HEK293 (cell line): ENCODE data around the gene PLAAT4.
A peak's percentile ranks its signal among the peaks of the same experiment; 100 is the strongest.
"Not testable (repeated sequence)": the region's sequence is repeated elsewhere in the genome, so short reads cannot be mapped to it uniquely, and the experiment has no call there.

Experiments used
- CTCF ChIA-PET: fragments of 350-600 bp; formaldehyde crosslinking; extraction: SDS; loops from one replicate; lab custom pipeline; 2021; ENCODE audit warnings: antibody characterized with exemption; lab: Yijun Ruan, JAX
- POLR2A ChIA-PET: fragments of 300-600 bp; formaldehyde crosslinking; extraction: SDS; loops from one replicate; lab custom pipeline; 2020; ENCODE audit warnings: antibody characterized with exemption, inconsistent platforms; lab: Yijun Ruan, JAX
- H3K27ac ChIP-seq: fragments of 200-500 bp; sonication (Bioruptor generic); 2 replicates; pipeline ENCODE4 v1.5.1; 2014; ENCODE audit warnings: low read depth, low read length, control low read depth, inconsistent platforms; ENCODE audit errors: extremely low read depth
- H3K36me3 ChIP-seq, 2 experiments: fragments of 200-500 bp in 1 of 2; sonication (Bioruptor generic) in 1 of 2; 1 replicate in 1 of 2; 2 replicates in 1 of 2; pipeline ENCODE4 v1.5.1; 2014 to 2017; ENCODE audit warnings: inconsistent platforms in 2 of 2, low read length in 2 of 2; ENCODE audit not compliant: control insufficient read depth in 2 of 2, insufficient read depth in 1 of 2
- H3K4me1 ChIP-seq: fragments of 200-500 bp; sonication (Bioruptor generic); 2 replicates; pipeline ENCODE4 v1.5.1; 2014; ENCODE audit warnings: mild to moderate bottlenecking, low read length, inconsistent platforms; ENCODE audit not compliant: control insufficient read depth, insufficient read depth
- H3K4me3 ChIP-seq: 2 replicates; pipeline ENCODE4 v1.5.1; 2011; ENCODE audit warnings: low read depth, mild to moderate bottlenecking, control low read depth, low read length, moderate library complexity
- H3K9me3 ChIP-seq: fragments of 200-500 bp; sonication (Bioruptor generic); 2 replicates; pipeline ENCODE4 v1.5.1; 2014; ENCODE audit warnings: low read depth, low read length, inconsistent platforms; ENCODE audit not compliant: control insufficient read depth, insufficient read depth
- ATF2 ChIP-seq: fragments of 450-650 bp; formaldehyde crosslinking; IDR thresholded peaks from 2 replicates; pipeline ENCODE4 v1.5.1; 2016; ENCODE audit warnings: missing biosample characterization, missing genetic modification characterization, low read depth
- REST ChIP-seq: fragments of 450-650 bp; formaldehyde crosslinking; IDR thresholded peaks from 2 replicates; pipeline ENCODE4 v1.5.1; 2016; ENCODE audit warnings: missing biosample characterization, missing genetic modification characterization
- SETDB1 ChIP-seq: IDR thresholded peaks from one replicate; pipeline ENCODE4 v1.6.1; 2017; ENCODE audit warnings: mild to moderate bottlenecking, low read length, moderate library complexity, mixed read lengths; ENCODE audit not compliant: insufficient read length
- TCF7L2 ChIP-seq: IDR thresholded peaks from 2 replicates; pipeline ENCODE4 v1.6.1; 2011; ENCODE audit warnings: low read depth, mild to moderate bottlenecking, inconsistent platforms, low read length, moderate library complexity, borderline replicate concordance
- ZBTB7A ChIP-seq: fragments of 450-650 bp; formaldehyde crosslinking; IDR thresholded peaks from 2 replicates; pipeline ENCODE4 v1.5.1; 2016; ENCODE audit warnings: low read depth, missing biosample characterization, missing genetic modification characterization
- ZFP3 ChIP-seq: fragments of 450-650 bp; formaldehyde crosslinking; IDR thresholded peaks from 2 replicates; pipeline ENCODE4 v1.5.1; 2016; ENCODE audit warnings: low read depth, missing biosample characterization, missing genetic modification characterization
- ZNF112 ChIP-seq: fragments of 450-650 bp; formaldehyde crosslinking; IDR thresholded peaks from 2 replicates; pipeline ENCODE4 v1.5.0; 2017; ENCODE audit warnings: missing biosample characterization, missing genetic modification characterization
- ZNF140 ChIP-seq: fragments of 450-650 bp; formaldehyde crosslinking; IDR thresholded peaks from 2 replicates; pipeline ENCODE4 v1.5.1; 2016; ENCODE audit warnings: missing biosample characterization, missing genetic modification characterization
- ZNF184 ChIP-seq: fragments of 450-650 bp; IDR thresholded peaks from 2 replicates; pipeline ENCODE4 v1.5.1; 2018; ENCODE audit warnings: missing biosample characterization, mild to moderate bottlenecking, missing genetic modification characterization
- ZNF37A ChIP-seq: fragments of 450-650 bp; IDR thresholded peaks from 2 replicates; pipeline ENCODE4 v1.5.1; 2018; ENCODE audit warnings: missing biosample characterization, missing genetic modification characterization
- ZNF561 ChIP-seq: fragments of 450-650 bp; IDR thresholded peaks from 2 replicates; pipeline ENCODE4 v1.5.1; 2018; ENCODE audit warnings: missing biosample characterization, missing genetic modification characterization, borderline replicate concordance
- ZNF791 ChIP-seq: fragments of 450-650 bp; formaldehyde crosslinking; IDR thresholded peaks from 2 replicates; pipeline ENCODE4 v1.5.1; 2016; ENCODE audit warnings: missing biosample characterization, missing genetic modification characterization
- TF ChIP-seq, protein P1 (sequence below): fragments of 450-650 bp; formaldehyde crosslinking; IDR thresholded peaks from 2 replicates; pipeline ENCODE4 v1.5.1; 2017; ENCODE audit warnings: missing biosample characterization, mild to moderate bottlenecking, missing genetic modification characterization, moderate library complexity

The PLAAT4 gene

DNA sequence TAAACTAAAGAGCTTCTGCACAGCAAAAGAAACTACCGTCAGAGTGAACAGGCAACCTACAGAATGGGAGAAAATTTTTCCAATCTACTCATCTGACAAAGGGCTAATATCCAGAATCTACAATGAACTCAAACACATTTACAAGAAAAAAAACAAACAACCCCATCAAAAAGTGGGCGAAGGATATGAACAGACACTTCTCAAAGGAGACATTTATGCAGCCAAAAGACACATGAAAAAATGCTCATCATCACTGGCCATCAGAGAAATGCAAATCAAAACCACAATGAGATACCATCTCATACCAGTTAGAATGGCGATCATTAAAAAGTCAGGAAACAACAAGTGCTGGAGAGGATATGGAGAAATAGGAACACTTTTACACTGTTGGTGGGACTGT lies 42.3 kb downstream of the PLAAT4 start:
- CTCF ChIA-PET: not testable (repeated sequence)

GRCh38 chr11:63581224-63581623 lies 44.6 kb downstream of the PLAAT4 start:
- H3K4me3 ChIP-seq, H3K27ac ChIP-seq, H3K9me3 ChIP-seq, CTCF ChIA-PET, H3K4me1 ChIP-seq, POLR2A ChIA-PET: not testable (repeated sequence)
- peaks cover 0 to 17% of the 10 kb centered on the region in 2 experiments; a peak in 1 of 3 replicates for H3K36me3 ChIP-seq
- TF ChIP-seq SETDB1: peak; percentile 90

More for the DNA sequence above, 42.3 kb downstream of the PLAAT4 start:
- H3K4me3 ChIP-seq, POLR2A ChIA-PET, H3K27ac ChIP-seq, H3K4me1 ChIP-seq, H3K9me3 ChIP-seq: not testable (repeated sequence)
- peak; percentile 64 for TF ChIP-seq ZNF184
- peaks cover 0 to 14% of the 10 kb centered on the region in 2 experiments; a peak in 1 of 3 replicates for H3K36me3 ChIP-seq

GRCh38 chr11:63583357-63583677 lies 46.7 kb downstream of the PLAAT4 start:
- Histone ChIP-seq H3K9me3 (no peaks in the 10 kb centered on the region), H3K4me3 (no peak overlapping the region), H3K4me1 (no peaks in the 10 kb centered on the region), H3K27ac (no peak overlapping the region), H3K36me3 (peaks cover 0 to 18% of the 10 kb centered on the region in 2 experiments; a peak in 1 of 3 replicates)
- CTCF ChIA-PET: interaction anchor here (0.6 to 1.4 kb wide), 3 partner anchors 11 to 104 kb away, joined by 3 to 6 read pairs (median 3); no protein-coding TSS in a partner anchor
- POLR2A ChIA-PET: no interaction called here
- TF ChIP-seq TCF7L2: no peak
- TF ChIP-seq ZNF112 (tag by site-specific recombination): no peak
- no peak for TF ChIP-seq REST (tag by site-specific recombination)
- no peak for TF ChIP-seq ZNF561 (tag by site-specific recombination)
- no peak for TF ChIP-seq ZBTB7A
- TF ChIP-seq, protein P1, sequence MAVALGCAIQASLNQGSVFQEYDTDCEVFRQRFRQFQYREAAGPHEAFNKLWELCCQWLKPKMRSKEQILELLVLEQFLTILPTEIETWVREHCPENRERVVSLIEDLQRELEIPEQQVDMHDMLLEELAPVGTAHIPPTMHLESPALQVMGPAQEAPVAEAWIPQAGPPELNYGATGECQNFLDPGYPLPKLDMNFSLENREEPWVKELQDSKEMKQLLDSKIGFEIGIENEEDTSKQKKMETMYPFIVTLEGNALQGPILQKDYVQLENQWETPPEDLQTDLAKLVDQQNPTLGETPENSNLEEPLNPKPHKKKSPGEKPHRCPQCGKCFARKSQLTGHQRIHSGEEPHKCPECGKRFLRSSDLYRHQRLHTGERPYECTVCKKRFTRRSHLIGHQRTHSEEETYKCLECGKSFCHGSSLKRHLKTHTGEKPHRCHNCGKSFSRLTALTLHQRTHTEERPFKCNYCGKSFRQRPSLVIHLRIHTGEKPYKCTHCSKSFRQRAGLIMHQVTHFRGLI (tag by site-specific recombination): no peak
- TF ChIP-seq ZFP3 (tag by site-specific recombination): no peak
- TF ChIP-seq ATF2 (tag by site-specific recombination): no peak
- no peak for TF ChIP-seq ZNF37A
- no peak for TF ChIP-seq ZNF791 (tag by site-specific recombination)
- TF ChIP-seq ZNF140 (tag by site-specific recombination): no peak
